ENCODE data around the gene PRKN. TPM values are rescaled to one million over a fixed set of nuclear protein-coding genes. Genes with fewer than 3 reads are reported as not detected.

The PRKN gene
- total RNA-seq, 1 experiment from 2014 or later: not detected

DNA sequence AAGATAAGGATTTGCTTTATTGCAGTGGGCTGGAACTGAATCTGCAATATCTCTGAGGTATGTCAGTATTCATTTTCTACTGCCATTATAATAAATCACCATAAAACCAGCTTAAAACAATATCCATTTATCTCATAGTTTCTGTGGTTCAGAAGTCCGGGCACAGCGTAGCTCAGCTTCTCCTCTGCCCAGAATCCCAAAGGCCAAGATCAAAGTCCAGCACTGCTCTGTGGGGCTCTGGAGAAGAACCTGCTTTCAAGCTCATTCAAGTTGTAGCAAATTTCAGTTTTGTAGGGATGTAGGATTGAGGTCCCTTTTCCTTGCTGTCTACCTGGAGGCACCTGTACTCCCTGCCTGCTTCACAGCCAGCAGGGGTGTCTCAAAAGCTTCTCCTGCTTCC is 1113.9 kb downstream of the PRKN start:
- ChIA-PET CTCF (no interaction called here), POLR2A (ENCODE audit: unreplicated experiment) (no interaction called here)
- Histone ChIP-seq H3K4me2 (no peak overlapping the region), H3K27ac (no peak overlapping the region), H3K9me3 (ENCODE audit: insufficient read depth, low read depth) (no peaks in the 10 kb centered on the region), H2AFZ (no peak overlapping the region), H3K4me1 (replicated peaks; ENCODE audit: insufficient read depth) (no peaks in the 10 kb centered on the region), H3K4me3 (no peak overlapping the region), H3K27me3 (ENCODE audit: insufficient read depth, low read depth) (no peaks in the 10 kb centered on the region), H3K9me2 (ENCODE audit: insufficient read depth) (no peaks in the 10 kb centered on the region), H3K36me3 (ENCODE audit: low read depth) (no peaks in the 10 kb centered on the region), H3K79me2 (ENCODE audit: low read depth) (no peaks in the 10 kb centered on the region), H4K20me1 (ENCODE audit: insufficient read depth) (no peaks in the 10 kb centered on the region), H3F3A (ENCODE audit: insufficient read depth, low read depth) (no peaks in the 10 kb centered on the region)
- DNase-seq: no peak
- TF ChIP-seq, protein P1, sequence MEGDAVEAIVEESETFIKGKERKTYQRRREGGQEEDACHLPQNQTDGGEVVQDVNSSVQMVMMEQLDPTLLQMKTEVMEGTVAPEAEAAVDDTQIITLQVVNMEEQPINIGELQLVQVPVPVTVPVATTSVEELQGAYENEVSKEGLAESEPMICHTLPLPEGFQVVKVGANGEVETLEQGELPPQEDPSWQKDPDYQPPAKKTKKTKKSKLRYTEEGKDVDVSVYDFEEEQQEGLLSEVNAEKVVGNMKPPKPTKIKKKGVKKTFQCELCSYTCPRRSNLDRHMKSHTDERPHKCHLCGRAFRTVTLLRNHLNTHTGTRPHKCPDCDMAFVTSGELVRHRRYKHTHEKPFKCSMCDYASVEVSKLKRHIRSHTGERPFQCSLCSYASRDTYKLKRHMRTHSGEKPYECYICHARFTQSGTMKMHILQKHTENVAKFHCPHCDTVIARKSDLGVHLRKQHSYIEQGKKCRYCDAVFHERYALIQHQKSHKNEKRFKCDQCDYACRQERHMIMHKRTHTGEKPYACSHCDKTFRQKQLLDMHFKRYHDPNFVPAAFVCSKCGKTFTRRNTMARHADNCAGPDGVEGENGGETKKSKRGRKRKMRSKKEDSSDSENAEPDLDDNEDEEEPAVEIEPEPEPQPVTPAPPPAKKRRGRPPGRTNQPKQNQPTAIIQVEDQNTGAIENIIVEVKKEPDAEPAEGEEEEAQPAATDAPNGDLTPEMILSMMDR (conservative IDR thresholded peaks at IDR 0.05): no peak
- TF ChIP-seq EZH2 (IDR thresholded peaks at IDR 0.05; ENCODE audit: low read depth): no peak
- BruUV-seq (replicated peaks): no TSS peak
- intact Hi-C loops (cut with micrococcal nuclease; ENCODE audit: unreplicated experiment): no loop called here

DNA sequence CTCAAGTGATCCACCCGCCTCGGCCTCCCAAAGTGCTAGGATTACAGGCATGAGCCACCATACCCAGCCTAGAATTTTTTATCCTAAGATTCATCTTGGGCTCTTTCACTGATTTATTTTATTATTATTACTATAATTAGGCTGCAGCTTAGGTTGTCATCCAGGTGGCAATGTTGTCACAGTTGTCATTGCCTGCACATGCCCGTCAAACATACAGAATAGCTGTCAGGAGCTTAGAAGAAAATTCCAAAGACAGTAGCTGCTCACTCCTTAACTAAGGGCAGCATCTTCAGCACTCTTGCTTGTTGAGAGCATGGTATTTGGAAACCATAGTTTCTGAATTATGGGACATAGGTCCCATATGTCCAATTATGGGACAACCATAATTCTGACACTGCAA is 1118.8 kb downstream of the PRKN start:
- H3K79me2 ChIP-seq (ENCODE audit: low read depth): no peaks in the 10 kb centered on the region
- TF ChIP-seq, protein P1 (conservative IDR thresholded peaks at IDR 0.05): no peak
- TF ChIP-seq EZH2 (IDR thresholded peaks at IDR 0.05; ENCODE audit: low read depth): no peak
- no peak overlapping the region for H3K4me2 ChIP-seq
- H3F3A ChIP-seq (ENCODE audit: insufficient read depth, low read depth): no peaks in the 10 kb centered on the region
- intact Hi-C loops (cut with micrococcal nuclease; ENCODE audit: unreplicated experiment): no loop called here
- CTCF ChIA-PET: no interaction called here
- POLR2A ChIA-PET (ENCODE audit: unreplicated experiment): no interaction called here
- H2AFZ ChIP-seq: no peak overlapping the region
- no peaks in the 10 kb centered on the region for H3K9me3 ChIP-seq (ENCODE audit: insufficient read depth, low read depth)
- no peaks in the 10 kb centered on the region for H3K4me1 ChIP-seq (replicated peaks; ENCODE audit: insufficient read depth)
- no peak for DNase-seq
- H3K9me2 ChIP-seq (ENCODE audit: insufficient read depth): no peaks in the 10 kb centered on the region
- H3K36me3 ChIP-seq (ENCODE audit: low read depth): no peaks in the 10 kb centered on the region
- H3K4me3 ChIP-seq: no peak overlapping the region
- BruUV-seq (replicated peaks): no TSS peak
- no peaks in the 10 kb centered on the region for H3K27me3 ChIP-seq (ENCODE audit: insufficient read depth, low read depth)
- H3K27ac ChIP-seq: no peak overlapping the region
- H4K20me1 ChIP-seq (ENCODE audit: insufficient read depth): no peaks in the 10 kb centered on the region

DNA sequence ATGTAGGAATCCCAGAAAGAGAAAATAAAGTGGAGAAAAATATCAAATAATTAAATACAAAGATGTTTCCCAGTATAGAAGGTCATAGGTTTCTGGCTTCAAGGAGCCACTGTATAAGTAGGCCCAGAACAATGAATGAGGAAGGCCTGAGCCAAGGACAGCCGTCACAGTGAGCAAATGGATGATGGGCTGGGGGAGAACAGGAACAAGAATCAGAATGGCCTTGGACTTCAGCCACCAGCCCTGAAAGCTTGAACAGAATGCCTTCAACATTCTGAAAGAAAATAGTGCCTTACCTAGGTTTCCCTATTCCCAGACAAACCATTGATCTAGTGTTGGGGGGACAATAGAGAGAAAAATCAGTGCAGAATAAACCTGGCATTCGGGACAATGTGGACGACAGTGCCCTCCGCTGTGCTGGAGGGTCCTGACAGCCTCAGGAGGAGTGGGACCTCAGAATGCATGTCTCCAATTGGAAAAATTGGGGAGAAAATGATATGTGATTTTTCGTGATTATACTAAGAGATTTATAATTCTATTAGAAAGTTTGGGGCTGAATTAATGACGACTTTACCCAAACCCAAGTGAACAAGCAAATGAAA is 1119.8 kb downstream of the PRKN start:
- Histone ChIP-seq H3F3A (ENCODE audit: insufficient read depth, low read depth) (no peaks in the 10 kb centered on the region), H2AFZ (no peak overlapping the region), H3K27ac (no peak overlapping the region), H4K20me1 (ENCODE audit: insufficient read depth) (no peaks in the 10 kb centered on the region), H3K36me3 (ENCODE audit: low read depth) (no peaks in the 10 kb centered on the region), H3K4me3 (no peak overlapping the region), H3K79me2 (ENCODE audit: low read depth) (no peaks in the 10 kb centered on the region), H3K4me1 (replicated peaks; ENCODE audit: insufficient read depth) (no peaks in the 10 kb centered on the region), H3K9me3 (ENCODE audit: insufficient read depth, low read depth) (no peaks in the 10 kb centered on the region), H3K4me2 (no peak overlapping the region), H3K9me2 (ENCODE audit: insufficient read depth) (no peaks in the 10 kb centered on the region), H3K27me3 (ENCODE audit: insufficient read depth, low read depth) (no peaks in the 10 kb centered on the region)
- TF ChIP-seq EZH2 (IDR thresholded peaks at IDR 0.05; ENCODE audit: low read depth): no peak
- TF ChIP-seq, protein P1 (conservative IDR thresholded peaks at IDR 0.05): no peak
- no TSS peak for BruUV-seq (replicated peaks)
- CTCF ChIA-PET: no interaction called here
- intact Hi-C loops (cut with micrococcal nuclease; ENCODE audit: unreplicated experiment): no loop called here
- POLR2A ChIA-PET (ENCODE audit: unreplicated experiment): no interaction called here
- no peak for DNase-seq
